Activated CD4-positive, alpha-beta T cell treated with anti-CD3 and anti-CD28 coated beads, Interleukin-2, amount 50 U/mL, for 1 hour (primary cell): ENCODE measurements around the gene MARS1.

Experiments used
- DNase-seq: peaks from one replicate; pipeline ENCODE4 v3.0.0-alpha.2; 2020

The MARS1 gene

DNA sequence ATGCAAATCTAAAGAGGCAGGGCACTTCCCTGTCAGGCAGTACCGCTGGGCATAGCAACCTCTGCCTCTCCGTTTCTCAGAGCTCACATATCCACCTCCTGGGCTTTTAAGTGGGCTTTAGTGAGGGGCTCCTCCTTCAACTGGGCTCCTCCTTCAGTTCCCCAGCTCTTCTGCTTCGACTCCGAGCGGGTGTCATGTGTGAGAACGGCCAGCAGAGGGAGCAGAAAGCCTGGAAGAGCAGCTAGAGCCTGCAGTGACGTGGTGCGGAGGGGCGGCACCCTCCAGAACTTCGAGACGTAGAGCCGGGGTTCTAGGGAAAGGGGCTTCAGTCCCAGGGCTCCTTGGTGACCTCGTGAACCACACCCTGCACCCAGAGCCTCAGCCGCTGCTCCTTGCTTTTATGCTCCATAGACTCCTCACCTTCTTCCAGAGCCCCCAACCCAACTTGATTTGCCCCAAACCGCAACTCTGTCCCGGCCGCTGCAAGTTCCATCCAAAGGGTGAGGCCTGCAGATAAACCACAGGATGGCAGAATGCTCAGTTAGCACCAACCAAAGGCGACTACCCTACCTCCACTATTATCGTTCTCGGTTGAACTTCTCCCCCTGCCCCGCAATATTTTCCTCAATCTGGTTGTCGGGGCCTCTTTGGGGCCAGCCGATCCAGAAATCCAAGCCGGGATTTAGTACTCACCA lies 28.7 kb upstream of the MARS1 start:
- DNase-seq = peak; percentile 93

DNA sequence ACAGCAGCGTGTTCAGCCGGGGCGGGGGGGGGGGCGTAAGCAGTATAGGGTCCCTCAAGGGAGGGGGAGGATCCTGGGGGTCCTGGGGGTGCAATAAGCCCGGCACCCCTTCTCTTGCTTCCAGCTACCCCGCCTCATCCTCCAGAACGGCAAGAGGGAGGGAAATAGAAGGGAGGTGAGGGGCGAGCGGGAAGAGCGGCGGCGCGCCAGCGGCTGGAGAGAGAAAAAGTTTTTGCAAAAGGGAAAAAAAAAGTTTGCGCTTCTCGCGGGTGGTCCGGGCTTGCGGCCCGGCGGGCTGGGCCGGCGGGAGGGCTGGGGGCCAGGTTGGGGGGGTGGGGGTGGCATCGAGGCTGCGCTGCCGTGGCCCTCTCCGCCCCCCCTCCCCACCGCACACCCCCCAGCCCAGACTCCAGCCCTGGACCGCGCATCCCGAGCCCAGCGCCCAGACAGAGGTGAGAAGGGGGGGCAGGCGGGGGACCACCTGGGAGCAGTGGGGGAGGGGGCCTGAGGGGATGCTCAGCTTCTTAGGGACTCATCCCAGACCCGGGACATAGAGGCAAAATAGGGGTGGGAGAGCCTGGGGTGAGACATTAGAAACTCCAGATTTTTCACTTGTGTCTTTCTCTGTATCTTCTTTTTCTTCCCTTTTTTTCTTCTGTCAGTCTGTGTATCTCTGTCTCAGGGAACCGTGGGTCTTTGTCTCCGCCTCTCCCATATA lies 28.0 kb upstream of the MARS1 start, which contains the start of gene GLI1:
TSS of gene GLI1 (plus strand) at position 36 of the 718 bp plus-strand sequence. CDS start 3,907 bp downstream, outside the sequence.
- no peak for DNase-seq

DNA sequence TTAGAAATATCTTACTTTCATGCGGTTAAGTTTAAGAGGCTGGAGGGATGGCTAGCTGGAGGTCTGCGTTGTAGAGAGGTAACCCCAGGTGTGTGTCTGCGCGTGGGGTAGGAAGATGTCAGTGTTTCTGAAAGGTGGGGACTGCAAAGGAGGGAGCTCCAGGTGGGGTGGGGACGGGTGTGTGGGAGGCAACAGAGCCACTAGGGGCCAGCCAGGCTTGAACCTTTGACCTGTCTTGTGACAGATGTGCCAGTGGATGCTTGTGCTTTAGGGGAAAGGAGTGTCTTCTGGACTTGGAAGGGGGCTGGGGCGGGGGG lies 27.4 kb upstream of the MARS1 start:
- DNase-seq = no peak

DNA sequence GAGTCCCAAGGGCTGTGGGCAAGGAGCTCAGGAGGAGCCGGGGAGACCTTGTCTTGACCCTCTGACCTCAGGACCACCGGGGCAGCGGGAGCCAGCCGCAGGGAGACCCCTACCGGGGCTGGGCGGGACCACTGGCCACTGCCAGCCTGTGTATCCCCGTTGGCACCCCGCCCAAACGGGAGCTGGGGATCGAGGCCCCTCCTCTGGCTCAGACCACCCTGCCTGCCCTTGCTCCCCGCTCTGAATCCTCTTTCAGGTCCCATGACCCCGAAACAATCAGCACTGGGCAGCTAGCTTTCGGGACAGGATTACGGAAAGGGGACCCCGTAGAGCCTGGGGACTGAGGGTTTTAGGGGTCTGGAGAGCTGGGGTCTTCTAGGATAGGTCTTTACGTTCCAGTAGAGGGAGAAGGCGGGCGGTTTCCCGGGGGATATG lies 27.0 kb upstream of the MARS1 start:
- DNase-seq = no peak

DNA sequence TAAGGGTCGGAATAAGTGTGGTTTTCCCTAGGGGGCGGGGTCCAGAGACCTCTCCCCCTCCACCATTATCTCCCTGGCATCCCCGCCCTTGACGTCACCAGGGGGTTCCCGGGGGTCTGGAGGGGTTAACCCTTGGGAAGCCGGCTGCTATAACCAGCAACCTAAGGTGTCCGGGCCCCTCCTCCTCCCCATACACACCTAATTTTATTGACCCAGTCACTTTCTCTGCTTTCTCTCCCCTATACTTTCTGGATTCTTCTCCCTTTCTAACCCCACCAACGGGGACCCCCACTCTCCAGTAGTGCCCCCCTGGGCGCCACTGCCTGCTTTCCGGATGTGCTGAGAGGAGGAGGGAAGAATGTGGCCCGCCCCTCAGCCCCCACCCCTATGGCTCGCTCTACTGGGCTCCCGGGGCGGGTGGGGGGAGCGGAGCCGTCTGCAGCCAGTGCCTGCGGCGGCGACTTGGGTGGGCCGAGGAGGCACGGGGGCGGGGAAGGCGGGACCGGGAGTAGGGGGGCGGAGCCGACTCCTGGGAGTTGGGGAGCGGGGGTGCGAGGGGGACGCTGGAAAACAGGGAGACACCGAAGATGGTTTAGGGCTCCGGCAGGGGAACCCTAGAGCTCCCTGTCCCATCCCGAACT lies 26.5 kb upstream of the MARS1 start:
- DNase-seq = no peak

DNA sequence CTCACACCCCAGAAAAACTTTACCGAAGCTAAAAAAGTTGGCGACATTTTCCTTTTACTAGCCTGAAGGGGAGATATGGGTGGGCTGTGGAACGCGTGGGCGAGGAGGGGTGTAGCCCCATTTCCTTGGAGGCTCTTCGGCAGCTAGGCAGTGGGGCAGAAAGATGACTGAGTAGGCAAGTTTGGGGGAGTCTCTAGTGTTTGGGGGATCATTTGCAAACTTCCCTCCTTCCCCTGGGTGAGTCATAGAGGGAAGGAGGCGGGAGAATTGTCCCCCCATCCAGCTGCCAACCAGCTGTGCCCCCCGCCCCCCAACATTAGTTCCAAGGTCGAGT lies 26.0 kb upstream of the MARS1 start:
- DNase-seq = no peak

DNA sequence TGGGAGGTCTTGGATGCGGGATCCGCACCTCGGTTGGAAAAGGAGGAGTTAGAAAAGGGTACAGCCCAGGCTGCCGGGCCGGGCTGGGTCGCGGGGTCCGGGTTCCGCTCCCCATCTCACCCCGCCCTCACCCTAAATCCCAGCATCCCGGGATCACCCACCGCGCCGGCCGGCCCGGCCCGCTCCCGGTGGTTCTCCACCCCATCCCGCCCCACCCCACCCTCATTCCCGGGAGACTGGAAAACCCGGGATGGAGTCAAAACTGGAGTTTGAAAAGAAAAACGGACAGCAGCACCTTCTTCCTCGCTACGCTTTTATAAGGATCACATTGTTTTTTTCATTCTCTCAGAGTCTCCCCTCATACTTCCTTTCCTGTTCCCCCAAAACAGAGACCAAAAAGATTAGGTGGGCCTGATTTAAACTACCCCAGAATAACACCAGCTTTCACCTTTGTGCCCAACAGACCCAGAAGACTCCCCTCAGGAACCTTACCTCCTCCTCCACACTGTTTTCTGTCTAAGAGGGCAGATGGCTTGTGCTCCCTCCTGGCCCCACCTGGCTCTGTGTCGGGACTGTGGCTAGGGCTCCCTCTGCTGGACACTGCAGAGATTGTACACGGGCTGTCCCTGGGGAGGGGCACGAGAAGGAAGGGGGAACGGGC lies 25.5 kb upstream of the MARS1 start:
- peak; percentile 89 for DNase-seq

DNA sequence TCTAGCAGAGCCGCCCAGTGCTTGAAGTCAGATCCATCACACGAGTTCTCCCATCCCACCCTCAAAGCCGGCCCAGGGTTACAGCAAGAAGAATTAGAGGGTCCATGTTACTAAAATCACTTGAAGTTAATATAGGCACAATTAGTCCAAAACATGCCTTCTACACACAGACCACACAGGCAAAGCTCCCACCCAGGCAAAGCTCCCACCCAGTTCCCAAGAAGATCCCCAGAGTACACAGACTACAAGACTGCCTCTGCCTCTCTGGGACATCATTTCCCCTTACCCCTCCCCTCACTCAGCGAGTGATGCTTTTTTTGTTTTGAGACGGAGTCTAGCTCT lies 25.0 kb upstream of the MARS1 start:
- DNase-seq = no peak

DNA sequence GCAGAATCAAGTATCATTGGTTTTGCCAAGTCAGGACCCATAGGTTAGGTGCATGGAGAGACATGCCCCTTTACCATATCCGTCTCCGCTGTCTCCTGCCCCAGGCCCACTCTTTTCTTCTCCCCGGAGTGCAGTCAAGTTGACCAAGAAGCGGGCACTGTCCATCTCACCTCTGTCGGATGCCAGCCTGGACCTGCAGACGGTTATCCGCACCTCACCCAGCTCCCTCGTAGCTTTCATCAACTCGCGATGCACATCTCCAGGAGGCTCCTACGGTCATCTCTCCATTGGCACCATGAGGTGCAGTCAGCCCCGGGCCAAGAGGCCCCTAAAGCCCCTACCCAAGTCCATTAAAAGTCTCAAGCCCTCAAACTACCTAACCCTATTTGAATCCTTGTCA lies 23.3 kb upstream of the MARS1 start:
- no peak for DNase-seq

DNA sequence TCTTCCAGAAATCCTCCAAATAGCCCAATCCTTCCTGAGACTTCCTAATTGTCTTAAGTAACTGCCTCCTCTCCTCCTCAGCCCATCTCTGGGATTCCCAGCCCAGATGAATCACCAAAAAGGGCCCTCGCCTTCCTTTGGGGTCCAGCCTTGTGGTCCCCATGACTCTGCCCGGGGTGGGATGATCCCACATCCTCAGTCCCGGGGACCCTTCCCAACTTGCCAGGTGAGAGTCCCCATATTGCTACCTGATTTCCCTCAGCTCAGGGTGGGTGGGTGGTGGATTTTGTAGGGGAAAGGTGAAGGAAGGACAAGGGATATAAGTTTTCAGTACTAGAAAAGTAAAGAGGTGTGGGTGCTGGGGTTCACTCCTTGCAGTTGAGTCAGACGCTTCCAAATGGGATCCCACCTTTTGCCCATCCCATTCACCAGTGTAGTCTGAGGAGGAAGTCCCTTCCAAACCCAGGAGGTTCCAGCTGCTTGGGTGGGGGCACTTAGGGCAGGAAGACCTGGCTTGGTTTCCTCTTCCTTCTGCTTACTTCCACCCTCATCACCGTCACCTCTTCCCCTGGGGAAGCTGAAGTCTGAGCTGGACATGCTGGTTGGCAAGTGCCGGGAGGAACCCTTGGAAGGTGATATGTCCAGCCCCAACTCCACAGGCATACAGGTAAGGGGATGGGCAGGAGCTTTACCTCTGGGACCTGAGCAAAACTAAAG lies 22.7 kb upstream of the MARS1 start:
- no peak for DNase-seq

DNA sequence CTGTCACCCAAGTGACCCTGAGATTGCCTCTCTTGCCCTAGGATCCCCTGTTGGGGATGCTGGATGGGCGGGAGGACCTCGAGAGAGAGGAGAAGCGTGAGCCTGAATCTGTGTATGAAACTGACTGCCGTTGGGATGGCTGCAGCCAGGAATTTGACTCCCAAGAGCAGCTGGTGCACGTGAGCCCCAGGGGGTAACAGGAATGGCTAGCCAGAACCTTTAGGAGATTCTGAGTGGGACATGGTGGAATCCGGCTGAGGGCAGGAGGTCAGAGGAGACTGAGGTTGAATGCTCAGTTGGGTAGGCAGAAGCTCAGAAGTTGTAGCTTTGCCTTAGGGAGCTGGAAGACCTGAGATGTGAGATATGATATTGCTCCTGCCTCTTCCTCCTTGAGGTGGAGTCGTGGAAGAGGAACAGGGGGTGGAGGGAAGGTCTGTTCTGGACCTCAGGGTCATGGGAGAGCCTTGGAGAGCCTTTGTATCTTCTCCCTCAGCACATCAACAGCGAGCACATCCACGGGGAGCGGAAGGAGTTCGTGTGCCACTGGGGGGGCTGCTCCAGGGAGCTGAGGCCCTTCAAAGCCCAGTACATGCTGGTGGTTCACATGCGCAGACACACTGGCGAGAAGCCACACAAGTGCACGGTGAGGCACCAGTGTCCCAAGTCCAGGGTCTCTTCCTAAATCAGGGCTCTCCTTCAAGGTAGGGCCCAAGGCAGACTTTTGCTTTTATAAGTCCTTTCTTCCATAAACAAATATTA lies 21.9 kb upstream of the MARS1 start:
- no peak for DNase-seq

DNA sequence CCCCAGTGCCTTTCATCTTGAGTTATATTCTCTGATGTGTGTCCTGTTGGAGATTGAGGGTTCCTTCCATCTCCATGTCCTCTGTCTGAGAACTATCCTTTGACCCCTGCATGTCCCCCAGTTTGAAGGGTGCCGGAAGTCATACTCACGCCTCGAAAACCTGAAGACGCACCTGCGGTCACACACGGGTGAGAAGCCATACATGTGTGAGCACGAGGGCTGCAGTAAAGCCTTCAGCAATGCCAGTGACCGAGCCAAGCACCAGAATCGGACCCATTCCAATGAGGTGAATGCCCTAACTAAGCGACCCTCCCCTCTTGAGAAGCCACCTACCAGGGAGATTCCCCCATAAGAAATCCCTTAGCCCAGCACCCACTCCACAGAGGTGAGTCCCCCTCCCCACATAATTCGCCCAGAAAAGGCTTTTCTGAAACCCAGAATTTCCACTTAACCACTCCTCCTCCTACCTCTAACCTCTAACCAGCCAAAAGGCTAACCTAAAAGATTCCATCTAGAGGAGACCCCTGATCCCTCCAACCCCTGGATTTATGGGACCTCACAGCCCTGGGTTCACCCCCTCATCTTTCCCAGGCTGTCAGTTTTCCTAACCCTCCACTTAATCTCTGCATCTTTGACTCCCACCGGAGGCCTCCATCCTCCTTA lies 20.5 kb upstream of the MARS1 start:
- no peak for DNase-seq

DNA sequence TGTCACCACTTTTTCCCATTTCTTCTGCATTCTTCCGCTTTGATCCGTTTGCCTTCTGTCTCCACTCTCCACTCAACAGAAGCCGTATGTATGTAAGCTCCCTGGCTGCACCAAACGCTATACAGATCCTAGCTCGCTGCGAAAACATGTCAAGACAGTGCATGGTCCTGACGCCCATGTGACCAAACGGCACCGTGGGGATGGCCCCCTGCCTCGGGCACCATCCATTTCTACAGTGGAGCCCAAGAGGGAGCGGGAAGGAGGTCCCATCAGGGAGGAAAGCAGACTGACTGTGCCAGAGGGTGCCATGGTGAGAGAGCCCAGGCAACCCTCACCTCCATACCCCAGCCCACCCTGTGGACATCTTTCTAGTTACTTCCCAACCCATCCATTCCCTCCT lies 20.0 kb upstream of the MARS1 start:
- DNase-seq = no peak

DNA sequence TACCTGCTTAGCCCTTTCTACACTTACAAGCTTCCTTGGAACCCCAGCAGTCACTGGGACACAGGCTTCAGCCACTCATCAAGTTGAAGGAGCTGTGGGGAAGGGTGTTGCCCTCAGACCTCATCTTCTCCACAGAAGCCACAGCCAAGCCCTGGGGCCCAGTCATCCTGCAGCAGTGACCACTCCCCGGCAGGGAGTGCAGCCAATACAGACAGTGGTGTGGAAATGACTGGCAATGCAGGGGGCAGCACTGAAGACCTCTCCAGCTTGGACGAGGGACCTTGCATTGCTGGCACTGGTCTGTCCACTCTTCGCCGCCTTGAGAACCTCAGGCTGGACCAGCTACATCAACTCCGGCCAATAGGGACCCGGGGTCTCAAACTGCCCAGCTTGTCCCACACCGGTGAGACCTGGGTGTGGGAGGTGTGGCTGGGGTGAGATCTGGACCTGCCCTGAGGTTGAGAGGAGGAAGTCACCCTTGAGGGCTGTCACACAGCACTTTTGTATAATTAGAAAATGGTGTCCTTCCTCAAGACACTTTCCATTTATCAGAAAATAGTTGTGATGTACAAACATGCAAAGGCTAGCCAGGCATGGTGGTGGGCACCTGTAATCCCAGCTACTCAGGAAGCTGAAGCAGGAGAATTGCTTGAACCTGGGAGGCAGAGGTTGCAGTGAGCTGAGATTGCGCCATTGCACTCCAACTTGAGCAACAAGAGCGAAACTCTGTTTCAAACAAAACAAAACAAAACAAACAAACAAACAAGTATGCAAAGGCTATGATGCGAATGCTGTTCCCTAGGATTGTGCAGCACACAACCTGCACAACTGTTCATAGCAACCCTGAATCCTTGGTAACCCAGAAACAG lies 18.3 kb upstream of the MARS1 start:
- no peak for DNase-seq

DNA sequence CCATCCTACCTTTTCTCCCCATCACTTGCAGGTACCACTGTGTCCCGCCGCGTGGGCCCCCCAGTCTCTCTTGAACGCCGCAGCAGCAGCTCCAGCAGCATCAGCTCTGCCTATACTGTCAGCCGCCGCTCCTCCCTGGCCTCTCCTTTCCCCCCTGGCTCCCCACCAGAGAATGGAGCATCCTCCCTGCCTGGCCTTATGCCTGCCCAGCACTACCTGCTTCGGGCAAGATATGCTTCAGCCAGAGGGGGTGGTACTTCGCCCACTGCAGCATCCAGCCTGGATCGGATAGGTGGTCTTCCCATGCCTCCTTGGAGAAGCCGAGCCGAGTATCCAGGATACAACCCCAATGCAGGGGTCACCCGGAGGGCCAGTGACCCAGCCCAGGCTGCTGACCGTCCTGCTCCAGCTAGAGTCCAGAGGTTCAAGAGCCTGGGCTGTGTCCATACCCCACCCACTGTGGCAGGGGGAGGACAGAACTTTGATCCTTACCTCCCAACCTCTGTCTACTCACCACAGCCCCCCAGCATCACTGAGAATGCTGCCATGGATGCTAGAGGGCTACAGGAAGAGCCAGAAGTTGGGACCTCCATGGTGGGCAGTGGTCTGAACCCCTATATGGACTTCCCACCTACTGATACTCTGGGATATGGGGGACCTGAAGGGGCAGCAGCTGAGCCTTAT lies 17.4 kb upstream of the MARS1 start:
- no peak for DNase-seq

DNA sequence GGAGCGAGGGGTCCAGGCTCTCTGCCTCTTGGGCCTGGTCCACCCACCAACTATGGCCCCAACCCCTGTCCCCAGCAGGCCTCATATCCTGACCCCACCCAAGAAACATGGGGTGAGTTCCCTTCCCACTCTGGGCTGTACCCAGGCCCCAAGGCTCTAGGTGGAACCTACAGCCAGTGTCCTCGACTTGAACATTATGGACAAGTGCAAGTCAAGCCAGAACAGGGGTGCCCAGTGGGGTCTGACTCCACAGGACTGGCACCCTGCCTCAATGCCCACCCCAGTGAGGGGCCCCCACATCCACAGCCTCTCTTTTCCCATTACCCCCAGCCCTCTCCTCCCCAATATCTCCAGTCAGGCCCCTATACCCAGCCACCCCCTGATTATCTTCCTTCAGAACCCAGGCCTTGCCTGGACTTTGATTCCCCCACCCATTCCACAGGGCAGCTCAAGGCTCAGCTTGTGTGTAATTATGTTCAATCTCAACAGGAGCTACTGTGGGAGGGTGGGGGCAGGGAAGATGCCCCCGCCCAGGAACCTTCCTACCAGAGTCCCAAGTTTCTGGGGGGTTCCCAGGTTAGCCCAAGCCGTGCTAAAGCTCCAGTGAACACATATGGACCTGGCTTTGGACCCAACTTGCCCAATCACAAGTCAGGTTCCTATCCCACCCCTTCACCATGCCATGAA lies 16.8 kb upstream of the MARS1 start:
- DNase-seq = no peak

DNA sequence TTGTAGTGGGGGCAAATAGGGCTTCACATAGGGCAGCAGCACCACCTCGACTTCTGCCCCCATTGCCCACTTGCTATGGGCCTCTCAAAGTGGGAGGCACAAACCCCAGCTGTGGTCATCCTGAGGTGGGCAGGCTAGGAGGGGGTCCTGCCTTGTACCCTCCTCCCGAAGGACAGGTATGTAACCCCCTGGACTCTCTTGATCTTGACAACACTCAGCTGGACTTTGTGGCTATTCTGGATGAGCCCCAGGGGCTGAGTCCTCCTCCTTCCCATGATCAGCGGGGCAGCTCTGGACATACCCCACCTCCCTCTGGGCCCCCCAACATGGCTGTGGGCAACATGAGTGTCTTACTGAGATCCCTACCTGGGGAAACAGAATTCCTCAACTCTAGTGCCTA lies 16.2 kb upstream of the MARS1 start:
- DNase-seq = no peak

DNA sequence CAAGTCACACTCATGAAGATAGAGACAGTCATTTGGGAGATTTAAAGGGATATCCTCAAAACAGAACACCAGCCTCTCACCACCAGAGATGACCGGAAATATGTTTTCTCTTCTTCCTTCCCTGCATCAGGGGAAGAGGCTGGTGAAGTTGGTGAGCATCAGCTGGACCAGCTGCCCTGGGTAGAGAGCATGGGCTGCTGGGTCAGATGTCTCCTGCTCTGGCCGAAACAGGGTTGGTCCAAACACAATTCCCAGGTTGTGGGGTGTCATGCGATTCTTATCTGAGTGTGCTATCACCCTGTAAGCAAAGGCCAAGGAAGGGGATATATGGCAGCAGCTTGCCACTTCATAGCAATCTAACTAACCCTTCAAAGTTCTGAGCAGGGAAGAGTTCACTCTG lies 15.5 kb upstream of the MARS1 start:
- no peak for DNase-seq

DNA sequence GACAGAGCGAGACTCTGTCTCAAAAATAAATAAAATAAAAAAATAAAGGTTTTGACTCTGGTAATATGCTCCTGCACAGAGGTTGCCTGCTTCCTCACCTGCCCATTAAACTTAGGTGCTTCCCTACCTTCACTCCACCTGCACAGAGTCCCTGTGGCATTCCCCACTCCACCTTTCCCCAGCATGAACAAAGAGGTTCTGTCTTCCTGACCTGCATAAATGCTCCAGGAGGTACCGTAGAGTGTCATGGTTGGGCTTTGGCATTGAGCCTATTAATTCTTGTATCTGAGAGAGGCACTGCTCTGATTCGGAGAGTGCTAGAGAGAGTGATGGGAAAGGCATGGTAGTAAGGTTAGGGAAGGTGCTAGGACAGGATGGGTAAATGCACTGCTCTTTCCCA lies 14.5 kb upstream of the MARS1 start:
- DNase-seq = no peak

DNA sequence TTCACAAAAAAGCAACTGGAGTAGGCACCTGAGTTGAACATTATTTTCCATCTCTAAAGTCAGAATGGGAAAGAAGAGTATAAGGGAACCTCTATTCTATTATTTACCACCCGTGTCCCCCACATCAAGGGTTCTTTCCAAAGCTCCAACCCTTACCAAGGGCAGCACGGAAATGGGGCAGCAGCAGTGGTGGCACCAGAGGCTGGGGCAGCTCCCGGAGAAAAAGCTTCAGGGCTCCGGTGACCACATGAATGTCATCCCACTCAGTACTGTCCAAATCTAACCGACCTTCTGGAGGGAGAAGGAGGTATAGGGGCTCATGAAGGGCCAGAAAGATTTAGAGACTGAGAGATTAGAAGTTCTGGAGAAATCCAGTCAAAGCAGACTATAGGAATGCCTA lies 14.0 kb upstream of the MARS1 start:
- no peak for DNase-seq
